Measurements from ENCODE around the gene CDH23. TPM values are rescaled to one million over a fixed set of nuclear protein-coding genes. Genes with fewer than 3 reads are reported as not detected.

Gene CDH23
- total and polyA plus RNA-seq, 10 of the 15 experiments (the other 5 are each of a cell fraction or from before 2014, with no cell fraction given), result 0.09 to 0.40 (median 0.15) TPM; not detected in 1

DNA sequence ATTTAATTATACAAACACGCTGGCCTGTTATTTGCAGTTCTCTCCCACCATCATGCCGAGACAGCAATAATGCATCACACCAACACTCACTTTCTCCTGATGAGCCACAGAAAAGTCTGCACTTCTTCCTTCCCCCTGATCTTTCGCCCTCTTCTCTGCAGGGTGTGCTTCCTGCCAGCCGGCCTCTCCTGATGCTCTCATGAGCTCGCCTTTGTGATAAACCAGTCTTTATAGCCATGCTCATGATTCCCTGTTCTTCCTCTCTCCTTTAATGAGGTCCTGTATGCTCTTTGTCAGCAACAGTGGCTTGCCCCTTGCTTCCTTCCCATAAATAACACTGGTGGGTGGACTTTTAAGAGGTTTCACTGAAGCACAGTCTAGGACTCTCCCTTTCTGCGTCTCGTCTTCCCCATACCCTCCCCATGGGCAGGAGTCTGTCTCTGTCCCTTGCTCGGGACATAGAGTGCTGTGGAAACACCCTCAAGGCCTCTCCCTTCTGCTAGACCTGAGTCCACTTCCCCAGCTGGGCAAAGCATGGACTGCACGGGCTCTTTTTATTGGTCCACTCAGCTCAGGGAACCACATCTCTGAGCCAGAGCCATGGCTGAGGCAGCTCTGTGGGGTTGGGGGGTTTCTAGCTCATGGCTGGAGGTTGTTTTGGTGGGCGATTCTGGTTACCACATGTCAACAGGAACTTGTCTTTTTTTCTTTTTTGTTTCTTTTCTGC is 189.0 kb downstream of the CDH23 start:
- no peak overlapping the region for H3K4me3 ChIP-seq
- no TSS peak for BruUV-seq (replicated peaks)
- CTCF ChIA-PET, result interaction anchor here (0.8 to 2.5 kb wide), 6 partner anchors 13 to 270 kb away, joined by 3 to 8 read pairs (median 4); no protein-coding TSS in a partner anchor
- no peak overlapping the region for H3K27ac ChIP-seq (ENCODE audit: control insufficient read depth, insufficient read depth)
- TF ChIP-seq SUZ12 (IDR thresholded peaks at IDR 0.05; ENCODE audit: unreplicated experiment), result no peak
- TF ChIP-seq SIN3A (IDR thresholded peaks at IDR 0.05; ENCODE audit: low read depth, low read length), result no peak
- TF ChIP-seq HCFC1 (IDR thresholded peaks at IDR 0.05; ENCODE audit: low read length), result no peak
- TF ChIP-seq JUND (IDR thresholded peaks at IDR 0.05; ENCODE audit: low read depth, low read length), result no peak
- no peak for TF ChIP-seq POU2F2 (IDR thresholded peaks at IDR 0.05; ENCODE audit: borderline replicate concordance, low read depth, low read length)
- no peak for TF ChIP-seq SP1 (IDR thresholded peaks at IDR 0.05; ENCODE audit: low read depth, low read length)
- no peak for TF ChIP-seq NFXL1 (IDR thresholded peaks at IDR 0.05; ENCODE audit: borderline replicate concordance)
- no peak for TF ChIP-seq RBBP5 (conservative IDR thresholded peaks at IDR 0.05)
- no peak for TF ChIP-seq IRF5 (IDR thresholded peaks at IDR 0.05; ENCODE audit: borderline replicate concordance)
- no peak for TF ChIP-seq NFYB (IDR thresholded peaks at IDR 0.05; ENCODE audit: insufficient read depth, low read depth, low read length)
- TF ChIP-seq YBX1 (IDR thresholded peaks at IDR 0.05), result no peak
- TF ChIP-seq ESRRA (IDR thresholded peaks at IDR 0.05; ENCODE audit: low read length), result no peak
- no peak for TF ChIP-seq BCL11A (IDR thresholded peaks at IDR 0.05; ENCODE audit: low read depth, low read length)
- no peak for TF ChIP-seq JUNB (IDR thresholded peaks at IDR 0.05)
- TF ChIP-seq NFYA (IDR thresholded peaks at IDR 0.05; ENCODE audit: borderline replicate concordance, low read depth, low read length), result no peak
- no peak for TF ChIP-seq EZH2 (IDR thresholded peaks at IDR 0.05; ENCODE audit: borderline replicate concordance, control insufficient read depth, low read depth, low read length)
- no peak for TF ChIP-seq CREM (IDR thresholded peaks at IDR 0.05; ENCODE audit: low read depth)
- TF ChIP-seq, protein P1, sequence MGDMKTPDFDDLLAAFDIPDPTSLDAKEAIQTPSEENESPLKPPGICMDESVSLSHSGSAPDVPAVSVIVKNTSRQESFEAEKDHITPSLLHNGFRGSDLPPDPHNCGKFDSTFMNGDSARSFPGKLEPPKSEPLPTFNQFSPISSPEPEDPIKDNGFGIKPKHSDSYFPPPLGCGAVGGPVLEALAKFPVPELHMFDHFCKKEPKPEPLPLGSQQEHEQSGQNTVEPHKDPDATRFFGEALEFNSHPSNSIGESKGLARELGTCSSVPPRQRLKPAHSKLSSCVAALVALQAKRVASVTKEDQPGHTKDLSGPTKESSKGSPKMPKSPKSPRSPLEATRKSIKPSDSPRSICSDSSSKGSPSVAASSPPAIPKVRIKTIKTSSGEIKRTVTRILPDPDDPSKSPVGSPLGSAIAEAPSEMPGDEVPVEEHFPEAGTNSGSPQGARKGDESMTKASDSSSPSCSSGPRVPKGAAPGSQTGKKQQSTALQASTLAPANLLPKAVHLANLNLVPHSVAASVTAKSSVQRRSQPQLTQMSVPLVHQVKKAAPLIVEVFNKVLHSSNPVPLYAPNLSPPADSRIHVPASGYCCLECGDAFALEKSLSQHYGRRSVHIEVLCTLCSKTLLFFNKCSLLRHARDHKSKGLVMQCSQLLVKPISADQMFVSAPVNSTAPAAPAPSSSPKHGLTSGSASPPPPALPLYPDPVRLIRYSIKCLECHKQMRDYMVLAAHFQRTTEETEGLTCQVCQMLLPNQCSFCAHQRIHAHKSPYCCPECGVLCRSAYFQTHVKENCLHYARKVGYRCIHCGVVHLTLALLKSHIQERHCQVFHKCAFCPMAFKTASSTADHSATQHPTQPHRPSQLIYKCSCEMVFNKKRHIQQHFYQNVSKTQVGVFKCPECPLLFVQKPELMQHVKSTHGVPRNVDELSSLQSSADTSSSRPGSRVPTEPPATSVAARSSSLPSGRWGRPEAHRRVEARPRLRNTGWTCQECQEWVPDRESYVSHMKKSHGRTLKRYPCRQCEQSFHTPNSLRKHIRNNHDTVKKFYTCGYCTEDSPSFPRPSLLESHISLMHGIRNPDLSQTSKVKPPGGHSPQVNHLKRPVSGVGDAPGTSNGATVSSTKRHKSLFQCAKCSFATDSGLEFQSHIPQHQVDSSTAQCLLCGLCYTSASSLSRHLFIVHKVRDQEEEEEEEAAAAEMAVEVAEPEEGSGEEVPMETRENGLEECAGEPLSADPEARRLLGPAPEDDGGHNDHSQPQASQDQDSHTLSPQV (IDR thresholded peaks at IDR 0.05), result no peak
- TF ChIP-seq TCF12 (IDR thresholded peaks at IDR 0.05; ENCODE audit: low read depth, low read length), result no peak
- TF ChIP-seq RUNX3 (IDR thresholded peaks at IDR 0.05; ENCODE audit: low read length), result no peak
- H3K9ac ChIP-seq (ENCODE audit: control insufficient read depth, insufficient read depth, low read length), result no peak overlapping the region
- in situ Hi-C loops (cut with MboI) (no loop called here), intact Hi-C loops (cut with micrococcal nuclease; ENCODE audit: unreplicated experiment) (no loop called here)
- peaks cover 2 to 6% of the 10 kb centered on the region in 2 experiments; a peak in 2 of 4 replicates for H3K27me3 ChIP-seq (replicated peaks in 1 of 2; ENCODE audit: control insufficient read depth in 2 of 2, insufficient read depth in 2 of 2, low read length in 1 of 2)
- no peaks in the 10 kb centered on the region for H3K9me3 ChIP-seq (replicated peaks; ENCODE audit: control insufficient read depth, insufficient read depth, low read length)
- no peaks in the 10 kb centered on the region for H3K36me3 ChIP-seq (ENCODE audit: control insufficient read depth in 2 of 2, insufficient read depth in 2 of 2, low read length in 1 of 2)
- ATAC-seq (no peak), FAIRE-seq (no peak), DNase-seq (ENCODE audit: low read depth, low spot score) (no peak)
- SMC1A ChIA-PET (ENCODE audit: uncharacterized antibody, unreplicated experiment), result interaction anchor here (0.6 to 1.2 kb wide), 2 partner anchors 111 to 764 kb away, joined by 3 read pairs; no protein-coding TSS in a partner anchor
- H2AFZ ChIP-seq (ENCODE audit: control insufficient read depth, low read depth, low read length), result no peak overlapping the region
- H3K4me2 ChIP-seq (ENCODE audit: control insufficient read depth, insufficient read depth), result no peak overlapping the region
- H3K4me1 ChIP-seq (ENCODE audit: control insufficient read depth, insufficient read depth, low read length), result no peaks in the 10 kb centered on the region
- H3K79me2 ChIP-seq (ENCODE audit: control insufficient read depth, insufficient read depth, low read length), result no peaks in the 10 kb centered on the region
- POLR2A ChIA-PET, result no interaction called here
- RAD21 ChIA-PET (ENCODE audit: unreplicated experiment), result interaction anchor here (0.6 kb wide), 1 partner anchor 785 kb away, joined by 3 read pairs; no protein-coding TSS in a partner anchor
- WGBS (ENCODE audit: insufficient coverage, insufficient replicate concordance, low lambda C conversion rate, missing lambda C conversion rate), result 14% methylated on average over 10 of the region's 10 CpGs
- H4K20me1 ChIP-seq (ENCODE audit: control insufficient read depth, insufficient read depth), result no peaks in the 10 kb centered on the region

Data from GM12878 (cell line).